ENCODE measurements around the gene RBP4.

RBP4 gene

DNA sequence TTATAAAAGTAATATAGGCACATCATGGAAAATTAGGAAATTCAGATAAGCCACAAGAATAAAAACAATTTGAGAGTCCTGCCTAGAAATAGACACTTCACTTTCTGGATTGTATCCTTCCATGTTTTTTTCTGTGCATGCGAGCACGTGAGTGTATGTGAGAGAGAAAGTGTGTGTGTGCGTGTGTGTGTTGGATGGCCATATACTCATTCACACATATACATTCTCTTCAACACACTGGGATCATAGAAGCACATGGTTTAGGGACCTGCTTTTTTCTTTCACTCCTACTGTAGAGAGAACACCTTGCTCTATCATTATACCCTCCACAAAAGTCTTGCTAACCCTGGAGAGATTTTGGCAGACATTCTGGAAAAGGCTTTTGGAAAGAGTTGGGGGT, 27.1 kb downstream of the RBP4 start:
- FAIRE-seq (no peak), DNase-seq (ENCODE audit: insufficient read length, low spot score) (no peak)

DNA sequence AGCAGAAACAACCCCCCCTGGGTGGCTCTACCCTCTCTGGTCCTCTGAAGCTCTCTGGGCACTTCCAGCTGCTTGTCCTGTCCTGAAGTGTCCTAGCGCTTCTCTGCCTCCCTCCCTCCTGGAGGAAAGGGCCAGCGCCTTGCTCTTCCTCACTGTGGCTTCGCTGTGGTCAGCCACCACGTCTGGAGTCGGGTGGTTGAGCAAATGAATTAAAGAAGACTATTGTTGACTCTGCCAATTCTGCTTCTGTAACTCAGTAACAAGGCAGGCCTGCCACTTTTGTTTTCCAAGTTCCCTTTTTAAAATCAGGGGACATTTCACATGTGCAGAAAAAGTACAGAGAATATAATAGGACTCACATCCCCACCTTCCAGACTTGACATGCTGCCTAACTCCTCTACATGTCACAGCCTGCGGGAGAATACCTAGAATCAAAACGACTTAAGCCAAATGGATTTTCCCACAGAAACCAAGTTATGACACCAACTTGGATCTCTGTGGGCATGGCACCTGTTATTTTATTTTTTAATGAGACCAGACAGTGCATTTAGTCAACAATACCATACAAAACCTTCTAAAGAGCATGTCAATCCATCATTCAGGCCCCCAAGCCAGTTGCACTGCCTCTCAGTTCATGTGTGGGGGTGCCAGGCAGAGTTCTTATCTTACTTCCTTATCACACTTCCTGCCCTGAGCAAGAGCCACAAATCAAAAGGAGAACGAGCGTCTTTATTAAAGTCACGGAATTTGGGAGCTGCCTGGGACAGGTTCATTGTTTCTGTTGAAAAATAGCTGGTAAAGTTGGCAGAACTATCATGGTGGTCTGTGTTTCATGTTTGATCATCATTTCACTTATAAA, 27.8 kb downstream of the RBP4 start:
- TF ChIP-seq, protein P1, sequence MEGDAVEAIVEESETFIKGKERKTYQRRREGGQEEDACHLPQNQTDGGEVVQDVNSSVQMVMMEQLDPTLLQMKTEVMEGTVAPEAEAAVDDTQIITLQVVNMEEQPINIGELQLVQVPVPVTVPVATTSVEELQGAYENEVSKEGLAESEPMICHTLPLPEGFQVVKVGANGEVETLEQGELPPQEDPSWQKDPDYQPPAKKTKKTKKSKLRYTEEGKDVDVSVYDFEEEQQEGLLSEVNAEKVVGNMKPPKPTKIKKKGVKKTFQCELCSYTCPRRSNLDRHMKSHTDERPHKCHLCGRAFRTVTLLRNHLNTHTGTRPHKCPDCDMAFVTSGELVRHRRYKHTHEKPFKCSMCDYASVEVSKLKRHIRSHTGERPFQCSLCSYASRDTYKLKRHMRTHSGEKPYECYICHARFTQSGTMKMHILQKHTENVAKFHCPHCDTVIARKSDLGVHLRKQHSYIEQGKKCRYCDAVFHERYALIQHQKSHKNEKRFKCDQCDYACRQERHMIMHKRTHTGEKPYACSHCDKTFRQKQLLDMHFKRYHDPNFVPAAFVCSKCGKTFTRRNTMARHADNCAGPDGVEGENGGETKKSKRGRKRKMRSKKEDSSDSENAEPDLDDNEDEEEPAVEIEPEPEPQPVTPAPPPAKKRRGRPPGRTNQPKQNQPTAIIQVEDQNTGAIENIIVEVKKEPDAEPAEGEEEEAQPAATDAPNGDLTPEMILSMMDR (IDR thresholded peaks at IDR 0.05; ENCODE audit: insufficient read depth, missing control alignments): no peak
- no peak for DNase-seq (ENCODE audit: insufficient read length, low spot score)
- FAIRE-seq: no peak

More for the DNA sequence above, 27.1 kb downstream of the RBP4 start:
- TF ChIP-seq, protein P1 (IDR thresholded peaks at IDR 0.05; ENCODE audit: insufficient read depth, missing control alignments): no peak

DNA sequence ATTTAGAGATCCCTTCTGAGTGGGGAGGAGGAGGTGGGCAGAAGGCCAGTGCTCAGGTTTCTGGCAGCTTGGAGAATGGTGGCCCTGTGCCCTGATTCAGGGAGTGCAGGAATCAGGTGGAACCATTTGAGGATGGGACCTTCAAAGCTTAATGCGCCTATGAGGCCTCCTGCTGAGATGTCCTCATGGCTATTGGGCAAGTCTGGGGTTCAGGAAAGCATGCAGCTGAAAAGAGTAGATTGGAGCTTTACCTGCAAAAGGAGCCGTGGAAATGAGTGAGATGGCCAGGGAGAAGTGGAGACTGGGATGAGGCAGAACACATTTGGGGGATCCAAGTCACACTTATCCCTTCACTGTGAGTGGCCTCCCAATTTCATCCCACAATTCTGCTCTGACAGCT, 28.4 kb downstream of the RBP4 start:
- TF ChIP-seq, protein P1 (IDR thresholded peaks at IDR 0.05; ENCODE audit: insufficient read depth, missing control alignments): no peak
- DNase-seq (ENCODE audit: insufficient read length, low spot score) (no peak), FAIRE-seq (no peak)

DNA sequence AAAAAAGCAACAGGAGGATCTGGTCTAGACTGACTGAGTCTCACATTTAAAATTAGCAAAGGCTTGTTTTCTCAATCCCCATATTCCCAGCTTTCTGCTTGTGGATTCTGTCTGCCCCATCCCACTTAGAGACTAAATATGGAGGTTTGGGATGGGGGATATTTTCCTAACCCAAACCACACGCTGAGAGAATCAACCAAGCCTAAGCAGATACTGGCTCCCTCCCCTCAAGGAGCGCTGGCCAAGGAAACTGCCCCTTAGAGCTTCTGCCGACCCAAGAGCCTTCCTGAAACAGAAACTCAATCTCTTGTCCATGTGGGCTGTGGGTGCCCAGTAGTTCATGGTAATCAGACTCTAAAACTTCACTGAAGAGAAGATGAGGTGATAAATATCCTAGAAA, 30.7 kb downstream of the RBP4 start:
- DNase-seq (ENCODE audit: insufficient read length, low spot score) (no peak), FAIRE-seq (no peak)
- TF ChIP-seq, protein P1 (IDR thresholded peaks at IDR 0.05; ENCODE audit: insufficient read depth, missing control alignments): no peak

DNA sequence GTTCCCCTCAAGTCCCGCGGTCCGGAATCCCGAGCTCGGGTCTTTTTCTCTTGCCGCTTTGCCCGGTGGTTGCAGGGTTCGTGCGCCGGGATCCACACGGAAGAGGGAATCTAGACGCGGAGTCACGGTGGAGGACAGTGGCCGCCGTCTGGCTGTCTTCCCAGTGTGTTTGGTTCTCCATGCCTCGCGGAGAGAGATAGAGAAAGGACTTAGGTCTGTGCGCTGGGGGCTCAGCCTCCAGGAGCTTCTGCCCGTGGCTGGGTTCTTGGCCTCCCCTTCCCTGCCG, 33.0 kb downstream of the RBP4 start:
- DNase-seq (ENCODE audit: insufficient read length, low spot score) (no peak), FAIRE-seq (no peak)
- TF ChIP-seq, protein P1 (IDR thresholded peaks at IDR 0.05; ENCODE audit: insufficient read depth, missing control alignments): no peak

DNA sequence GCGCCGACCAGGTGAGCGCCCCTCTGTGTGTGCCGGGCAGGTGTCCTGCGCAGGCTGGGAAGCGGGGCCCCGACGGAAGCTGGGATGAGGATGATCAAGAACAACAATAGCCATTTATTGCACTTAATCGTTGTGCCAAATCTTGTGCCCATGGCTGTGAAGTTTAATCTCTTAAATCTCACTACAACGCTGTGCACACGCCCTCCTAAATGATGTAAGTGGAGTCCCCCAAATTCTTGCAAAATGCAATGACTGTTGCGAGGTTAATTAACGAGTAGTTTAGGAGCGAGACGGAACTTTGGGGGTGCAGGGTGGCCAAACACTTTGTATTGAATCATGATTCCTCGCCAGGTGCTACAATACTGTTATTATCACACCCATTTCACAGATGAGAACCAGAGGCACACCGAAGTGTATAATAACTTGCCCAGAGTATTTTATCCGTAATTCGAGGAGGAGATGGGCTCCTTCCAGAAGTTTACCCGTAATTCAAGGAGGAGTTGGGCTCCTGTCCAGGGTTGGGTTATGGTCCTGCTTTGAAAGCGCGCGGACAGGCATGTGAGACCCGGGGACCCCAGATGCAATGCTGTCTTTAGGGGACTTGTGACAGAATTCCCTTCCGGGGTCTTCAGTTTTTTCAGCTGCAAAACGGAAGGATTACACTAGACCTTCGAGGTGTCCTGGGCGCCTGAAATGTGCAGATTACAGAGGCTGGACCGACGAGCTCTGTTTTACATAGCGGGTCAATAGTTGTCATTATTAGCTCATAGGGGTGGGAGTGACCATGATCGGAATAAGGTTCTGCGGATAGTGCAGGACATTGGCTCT, 33.5 kb downstream of the RBP4 start:
- FAIRE-seq: no peak
- no peak for DNase-seq (ENCODE audit: insufficient read length, low spot score)
- TF ChIP-seq, protein P1 (IDR thresholded peaks at IDR 0.05; ENCODE audit: insufficient read depth, missing control alignments): no peak

All from D721Med (cell line).